Kidney capillary endothelial cell (primary cell): ENCODE measurements around the gene SLC4A11.
A peak's percentile ranks its signal among the peaks of the same experiment; 100 is the strongest.

Experiments used
- DNase-seq: peaks from one replicate; pipeline ENCODE4 v3.0.0-alpha.2; 2018; ENCODE audit warnings: low spot score

SLC4A11 gene

DNA sequence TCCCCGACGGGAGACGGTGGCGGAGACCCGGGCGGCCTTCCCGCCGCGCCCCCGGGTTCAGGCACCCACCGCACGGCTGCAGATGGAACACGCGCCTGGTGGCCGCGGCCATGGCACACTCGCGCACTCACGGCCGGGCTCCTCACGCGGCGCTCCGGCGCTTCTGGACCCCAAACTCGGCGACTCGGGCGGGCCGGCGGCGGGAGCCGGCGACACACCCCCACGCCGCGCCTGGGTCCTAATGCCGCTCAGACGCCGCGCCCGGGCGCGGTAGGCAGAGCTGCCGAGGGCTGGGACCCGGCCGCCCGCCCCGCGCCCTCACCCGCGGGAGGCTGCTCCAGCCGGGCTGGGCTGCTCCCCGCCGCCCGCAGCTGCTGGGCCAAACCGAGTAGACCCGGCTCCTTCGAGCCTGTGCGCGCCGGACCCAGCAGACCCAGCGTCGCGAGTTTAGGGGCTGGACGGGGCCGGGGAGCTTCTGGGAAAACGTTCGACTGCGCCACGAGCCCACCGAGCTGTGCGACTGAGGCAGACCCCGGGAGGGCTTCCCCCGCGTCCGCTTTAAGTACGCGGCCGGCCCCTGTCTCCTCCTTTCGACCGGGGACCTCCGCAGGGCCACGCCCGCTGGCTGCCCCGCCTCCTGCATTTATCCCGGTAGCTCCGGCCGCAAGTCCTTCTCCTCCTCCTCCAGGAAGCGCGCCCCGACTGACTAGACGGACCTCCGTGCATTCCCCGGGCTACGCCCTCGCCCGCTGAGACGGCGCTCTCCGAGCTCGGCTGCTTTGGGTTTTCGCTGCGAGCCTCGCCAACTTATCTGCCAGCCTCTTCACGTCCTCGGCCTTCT, at the start of gene SLC4A11:
SLC4A11 (minus strand) TSS at position 165 of the 841 bp plus-strand sequence; CDS start at position 112, 53 bp downstream.
- peak; percentile 58 for DNase-seq

- no peak for DNase-seq
Measured at GRCh38 chr20:3283222-3283820, 44.3 kb upstream of the SLC4A11 start.

- DNase-seq = no peak
Measured at GRCh38 chr20:3282271-3283221, 43.6 kb upstream of the SLC4A11 start.

DNA sequence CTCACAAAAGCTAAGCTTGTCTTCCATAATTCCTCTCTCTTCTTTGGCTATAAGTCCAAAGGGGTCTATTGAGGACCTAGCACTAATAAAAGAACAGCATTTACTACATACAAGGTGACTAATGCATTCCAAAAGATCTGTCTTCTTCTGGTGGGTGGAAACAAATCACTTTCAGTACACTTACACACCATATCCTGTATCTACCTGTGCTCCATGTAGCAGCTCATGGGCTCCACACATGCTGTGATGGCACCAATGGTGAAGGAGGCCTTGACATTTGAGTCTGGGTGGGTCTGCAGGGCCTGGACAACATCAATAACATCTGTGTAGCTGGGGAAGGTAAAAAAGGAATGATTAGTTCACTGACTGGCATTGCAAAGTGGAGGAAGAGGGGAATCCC, 42.4 kb upstream of the SLC4A11 start:
- DNase-seq = no peak

DNA sequence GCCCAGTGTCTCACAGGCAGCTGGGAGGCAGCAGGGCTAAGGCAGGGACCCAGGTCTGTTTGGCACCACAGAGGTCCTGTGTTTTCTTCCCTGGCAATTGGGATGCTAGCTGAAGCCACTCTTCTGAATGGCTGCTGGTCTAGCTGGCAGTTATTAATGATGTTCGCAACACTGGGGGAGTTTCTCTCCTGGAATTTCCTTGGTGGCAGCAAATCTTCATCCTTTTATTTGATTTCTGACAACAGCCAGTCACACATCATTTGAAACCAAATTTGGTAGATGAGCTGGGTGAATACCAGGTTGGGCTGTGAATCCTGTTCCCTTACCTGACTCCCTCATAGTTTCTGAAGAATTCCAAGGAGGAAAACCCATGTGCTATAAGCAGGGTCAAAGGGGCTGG, 40.8 kb upstream of the SLC4A11 start:
- DNase-seq = no peak

DNA sequence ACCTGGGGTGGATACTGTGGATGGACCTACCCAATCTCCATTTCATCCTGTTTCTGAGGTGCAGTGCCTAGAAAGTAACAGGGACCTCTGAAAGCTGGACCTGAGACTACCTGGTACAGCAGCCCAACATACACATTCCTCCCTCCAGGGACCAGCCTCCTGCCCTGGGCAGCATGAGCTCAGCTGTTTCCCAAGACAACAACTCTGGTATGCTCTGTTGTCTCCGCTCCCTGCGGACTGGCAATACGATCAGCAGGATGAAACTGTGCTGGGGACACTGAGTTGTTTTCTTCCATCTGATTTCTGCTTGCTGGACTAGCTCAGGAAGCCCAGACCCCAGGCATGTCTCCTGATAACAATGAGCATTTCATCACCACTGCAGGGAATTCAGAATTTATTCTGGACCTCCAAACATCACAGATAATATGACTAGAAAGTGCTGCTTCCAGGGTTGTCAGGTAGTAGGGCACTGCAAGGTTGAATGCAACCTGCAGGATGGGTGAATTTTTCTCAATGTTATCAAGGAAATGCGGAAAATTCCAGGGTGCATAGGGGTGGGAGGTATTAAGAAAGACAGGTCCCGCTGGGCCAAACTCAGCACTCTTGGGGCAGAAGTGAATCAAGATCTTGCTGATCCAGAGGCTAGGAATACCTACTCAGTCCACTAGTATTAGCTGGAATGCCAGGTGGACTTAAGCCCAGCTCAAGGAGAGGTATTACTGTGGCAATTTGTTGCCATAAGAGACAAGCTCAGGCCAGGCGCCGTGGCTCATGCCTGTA, 38.9 kb upstream of the SLC4A11 start:
- no peak for DNase-seq

DNA sequence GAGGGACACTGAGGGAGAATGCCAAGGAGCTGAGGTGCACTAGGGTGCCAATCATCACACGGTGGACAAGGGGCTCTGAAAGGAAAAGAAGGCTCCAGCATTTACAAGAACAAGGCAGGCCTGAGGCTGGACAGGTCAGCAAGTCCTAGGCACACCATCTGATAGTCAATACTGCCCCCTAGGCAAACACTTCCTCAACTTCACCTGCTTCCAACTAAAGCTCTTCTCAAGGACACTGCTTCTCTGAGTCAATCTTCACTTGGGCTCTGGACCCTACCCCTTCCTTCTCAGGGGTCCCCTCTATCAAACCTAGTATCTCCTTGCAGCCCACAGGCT, 37.7 kb upstream of the SLC4A11 start:
- DNase-seq = peak; percentile 8

- DNase-seq = no peak
Measured at GRCh38 chr20:3275966-3276679, 37.1 kb upstream of the SLC4A11 start.

DNA sequence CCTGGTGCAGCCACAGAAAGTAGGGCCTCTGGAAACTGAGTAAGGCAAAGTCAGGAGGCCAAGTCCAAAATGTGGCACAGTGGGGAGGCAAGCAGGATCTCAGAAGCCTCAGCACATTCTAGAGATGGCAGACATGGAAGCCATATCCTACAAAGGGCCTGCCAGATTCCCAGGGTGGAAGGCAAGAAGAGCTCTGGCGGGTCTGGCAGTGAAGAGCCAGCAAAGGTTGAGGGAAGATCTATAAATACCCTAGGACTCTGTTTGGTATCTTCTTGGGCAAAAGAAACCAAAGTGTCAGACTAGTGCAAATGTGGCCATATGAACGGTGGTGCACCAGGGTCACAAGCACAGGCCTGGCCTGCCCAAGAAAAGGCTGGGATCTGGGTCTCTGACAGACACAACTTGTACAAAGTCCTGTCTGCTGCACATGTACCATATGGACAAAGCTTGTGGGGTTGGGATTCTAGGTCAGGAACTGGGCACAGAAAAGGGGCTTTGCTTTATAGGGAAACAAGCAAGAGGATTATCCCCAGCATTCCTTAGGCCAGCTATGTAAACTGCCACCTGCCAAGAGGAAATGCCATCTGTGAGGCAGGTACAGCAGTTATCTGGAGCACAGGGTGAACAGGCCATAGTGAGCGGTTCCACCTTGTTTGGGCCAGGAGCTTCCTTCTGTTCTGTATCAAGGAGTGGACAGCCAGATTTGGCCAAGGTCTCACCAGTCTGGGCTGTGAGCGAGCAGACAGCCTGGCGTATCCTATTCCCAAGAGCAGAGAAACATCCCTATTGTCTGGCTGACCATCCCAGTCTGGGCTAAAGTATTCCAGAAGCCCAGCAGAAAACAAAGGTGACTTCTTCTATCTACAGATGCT, 36.3 kb upstream of the SLC4A11 start:
- no peak for DNase-seq

- no peak for DNase-seq
Measured at GRCh38 chr20:3273371-3273770, 34.4 kb upstream of the SLC4A11 start.

DNA sequence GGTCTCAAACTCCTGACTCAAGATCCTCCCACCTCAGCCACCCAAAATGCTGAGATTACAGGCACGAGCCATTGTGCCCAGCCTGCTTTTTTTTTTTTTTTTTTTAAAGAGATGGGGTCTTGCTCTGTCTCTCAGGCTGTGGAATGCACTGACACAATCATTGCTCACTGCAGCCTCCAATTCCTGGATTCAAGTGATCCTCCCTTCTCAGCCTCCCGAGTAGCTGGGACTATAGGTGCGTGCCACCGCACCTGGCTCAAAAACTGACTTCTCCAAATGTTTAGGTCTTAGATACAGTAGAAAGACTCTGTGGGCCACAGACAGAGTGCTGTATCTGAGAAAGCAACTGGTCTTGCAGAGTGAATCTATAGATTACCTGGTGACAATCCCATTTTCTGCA, 31.1 kb upstream of the SLC4A11 start:
- DNase-seq = no peak

DNA sequence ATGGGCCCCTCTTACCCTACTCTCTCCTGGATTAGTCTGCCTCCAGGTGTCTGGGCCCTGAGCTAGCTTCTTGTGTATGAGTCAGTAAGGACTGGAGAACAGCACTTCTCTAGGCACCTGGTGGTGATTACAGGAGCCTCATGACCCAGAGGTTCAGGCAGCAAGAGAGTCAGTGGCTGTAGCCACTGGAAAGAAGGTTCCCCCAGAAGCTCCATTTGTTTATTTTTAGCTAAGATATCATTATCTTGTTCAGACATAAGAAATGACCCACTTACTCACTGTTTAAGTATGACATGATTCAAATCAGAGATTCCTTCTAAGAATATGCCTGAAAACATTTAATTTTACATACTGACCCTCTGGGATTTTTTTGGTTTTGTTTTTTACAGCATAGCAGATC, 23.6 kb upstream of the SLC4A11 start:
- no peak for DNase-seq

GRCh38 chr20:3258429-3258828, 19.4 kb upstream of the SLC4A11 start:
- DNase-seq = no peak

- DNase-seq = no peak
Measured at GRCh38 chr20:3255728-3256127, 16.7 kb upstream of the SLC4A11 start.

- DNase-seq = no peak
Measured at GRCh38 chr20:3251806-3252205, 12.8 kb upstream of the SLC4A11 start.

GRCh38 chr20:3250091-3250504, 11.1 kb upstream of the SLC4A11 start:
- DNase-seq = no peak

GRCh38 chr20:3248993-3249347, 10.0 kb upstream of the SLC4A11 start:
- DNase-seq = no peak

- no peak for DNase-seq
Measured at GRCh38 chr20:3248167-3248992, 9.4 kb upstream of the SLC4A11 start.

- no peak for DNase-seq
Measured at GRCh38 chr20:3247638-3248037, 8.6 kb upstream of the SLC4A11 start.
